ENCODE results near the gene FAM163B.

Gene FAM163B

GRCh38 chr9:133597316-133597957 is 11.8 kb downstream of the FAM163B start:
- DNase-seq: no peak

GRCh38 chr9:133595910-133596309 is 13.3 kb downstream of the FAM163B start:
- DNase-seq: no peak

- no peak for DNase-seq
These were observed 14.9 kb downstream of the FAM163B start for GRCh38 chr9:133594310-133594709.

GRCh38 chr9:133593587-133594253 is 15.5 kb downstream of the FAM163B start:
- no peak for DNase-seq

GRCh38 chr9:133592731-133593409 is 16.3 kb downstream of the FAM163B start:
- DNase-seq: peak; percentile 38

GRCh38 chr9:133591985-133592384 is 17.2 kb downstream of the FAM163B start:
- no peak for DNase-seq

- DNase-seq: no peak
These were observed 17.9 kb downstream of the FAM163B start for GRCh38 chr9:133591116-133591910.

- no peak for DNase-seq
These were observed 18.8 kb downstream of the FAM163B start for GRCh38 chr9:133590231-133590855.

- peak; percentile 68 for DNase-seq
These were observed 19.5 kb downstream of the FAM163B start for GRCh38 chr9:133589454-133590227.

GRCh38 chr9:133587466-133587865 is 21.7 kb downstream of the FAM163B start:
- DNase-seq: no peak

GRCh38 chr9:133587051-133587450 is 22.1 kb downstream of the FAM163B start:
- DNase-seq: no peak

GRCh38 chr9:133585481-133586351 is 23.5 kb downstream of the FAM163B start:
- no peak for DNase-seq

GRCh38 chr9:133584559-133585476 is 24.4 kb downstream of the FAM163B start:
- peak; percentile 12 for DNase-seq

GRCh38 chr9:133584167-133584558 is 25.0 kb downstream of the FAM163B start:
- no peak for DNase-seq

- DNase-seq: no peak
These were observed 25.6 kb downstream of the FAM163B start for GRCh38 chr9:133583586-133583985.

- no peak for DNase-seq
These were observed 26.1 kb downstream of the FAM163B start for GRCh38 chr9:133583111-133583510.

GRCh38 chr9:133582501-133583045 is 26.6 kb downstream of the FAM163B start:
- no peak for DNase-seq

GRCh38 chr9:133581513-133582343 is 27.5 kb downstream of the FAM163B start:
- DNase-seq: no peak

GRCh38 chr9:133581011-133581410 is 28.2 kb downstream of the FAM163B start:
- no peak for DNase-seq

All from CD4-positive, alpha-beta T cell treated with Interleukin-6 for 4 hours (primary cell).